MCF 10A (cell line): ENCODE measurements around the gene ABLIM3. TPM values are rescaled to one million over a fixed set of nuclear protein-coding genes. Genes with fewer than 3 reads are reported as not detected.
A peak's percentile ranks its signal among the peaks of the same experiment; 100 is the strongest.

Experiments
- BruUV-seq: library from RNA; stranded (reverse); fragments of 400-500 nt; replicated peaks from 2 replicates; lab custom pipeline; 2021; lab: Mats Ljungman, UMichigan
- CTCF ChIA-PET: fragments of 300-600 bp; sonication (Branson Sonifier 250); formaldehyde crosslinking; extraction: SDS; loops from one replicate; lab custom pipeline; 2021; ENCODE audit warnings: antibody characterized with exemption, inconsistent platforms; lab: Yijun Ruan, JAX
- POLR2A ChIA-PET: fragments of 300-600, 350-650 bp; sonication (Branson Sonifier 250); formaldehyde crosslinking; extraction: SDS; loops from one replicate; lab custom pipeline; 2020; ENCODE audit warnings: antibody characterized with exemption, inconsistent platforms; lab: Yijun Ruan, JAX
- DNase-seq: peaks from one replicate; pipeline ENCODE4 v3.0.0-alpha.2; 2018; ENCODE audit not compliant: unreplicated experiment
- H3K27ac Mint-ChIP-seq: one replicate; pipeline ENCODE4 v1.8.0; 2022; ENCODE audit warnings: mild to moderate bottlenecking, low read depth, mixed read lengths; ENCODE audit not compliant: unreplicated experiment
- H3K27me3 Mint-ChIP-seq: one replicate; pipeline ENCODE4 v1.8.0; 2022; ENCODE audit warnings: mixed read lengths; ENCODE audit not compliant: insufficient read depth, unreplicated experiment
- H3K36me3 Mint-ChIP-seq: one replicate; pipeline ENCODE4 v1.8.0; 2022; ENCODE audit warnings: mild to moderate bottlenecking, moderate library complexity, mixed read lengths; ENCODE audit not compliant: insufficient read depth, unreplicated experiment
- H3K4me1 Mint-ChIP-seq: one replicate; pipeline ENCODE4 v1.8.0; 2022; ENCODE audit warnings: mixed read lengths; ENCODE audit not compliant: insufficient read depth, unreplicated experiment
- H3K4me3 Mint-ChIP-seq: one replicate; pipeline ENCODE4 v1.8.0; 2022; ENCODE audit warnings: mild to moderate bottlenecking, moderate library complexity, mixed read lengths; ENCODE audit not compliant: unreplicated experiment
- H3K9me3 Mint-ChIP-seq: one replicate; pipeline ENCODE4 v1.8.0; 2022; ENCODE audit warnings: mixed read lengths; ENCODE audit not compliant: unreplicated experiment
- CTCF ChIP-seq: fragments of 200-600 bp; IDR thresholded peaks from one replicate; pipeline ENCODE4 v1.8.0; 2022; ENCODE audit warnings: antibody characterized with exemption, mild to moderate bottlenecking; ENCODE audit not compliant: unreplicated experiment
- intact Hi-C: fragments of 100-400 bp; cut with micrococcal nuclease; formaldehyde crosslinking; loops from 2 replicates; pipeline ENCODE4 v1.14.1; 2022
- total RNA-seq: library from RNA; stranded (reverse); gene quantifications from 2 replicates; pipeline ENCODE4 v1.2.3, GENCODE V29; 2022

ABLIM3 gene
- total RNA-seq, 1 experiment from 2014 or later = 168 TPM

DNA sequence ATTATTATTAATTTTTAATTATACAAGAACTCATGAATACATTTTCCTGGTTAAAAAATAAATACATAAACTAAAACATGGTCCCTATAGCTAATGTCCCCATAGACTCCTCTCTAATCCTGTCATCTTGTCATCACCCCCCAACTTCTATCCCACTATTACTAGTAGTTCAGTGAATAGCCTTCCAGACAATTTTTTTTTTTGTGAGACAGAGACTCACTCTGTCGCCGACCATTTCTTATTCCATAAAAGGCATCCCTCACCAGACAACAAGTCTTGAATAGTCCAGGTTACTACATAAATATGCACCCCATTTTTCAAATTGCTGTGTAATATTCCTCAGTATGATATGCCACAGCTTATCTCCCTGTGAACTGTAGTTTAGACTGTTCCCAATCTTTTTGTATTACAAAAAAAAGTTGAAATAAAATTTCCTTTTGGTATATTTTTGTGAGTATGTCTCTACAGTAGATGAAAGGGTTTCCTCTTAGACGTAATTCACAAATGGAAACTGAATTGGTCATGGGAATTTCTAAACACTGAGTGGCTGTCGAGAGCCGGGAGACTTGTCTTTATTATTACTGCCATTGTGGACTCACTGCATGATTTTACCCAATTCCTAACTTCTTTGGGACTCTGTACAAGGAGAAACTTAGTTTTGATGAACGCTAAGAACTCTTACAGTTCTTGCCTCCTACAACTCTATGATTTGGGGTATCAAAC, 6.4 kb upstream of the ABLIM3 start:
- peak overlapping the region; percentile 88 for H3K27ac Mint-ChIP-seq

DNA sequence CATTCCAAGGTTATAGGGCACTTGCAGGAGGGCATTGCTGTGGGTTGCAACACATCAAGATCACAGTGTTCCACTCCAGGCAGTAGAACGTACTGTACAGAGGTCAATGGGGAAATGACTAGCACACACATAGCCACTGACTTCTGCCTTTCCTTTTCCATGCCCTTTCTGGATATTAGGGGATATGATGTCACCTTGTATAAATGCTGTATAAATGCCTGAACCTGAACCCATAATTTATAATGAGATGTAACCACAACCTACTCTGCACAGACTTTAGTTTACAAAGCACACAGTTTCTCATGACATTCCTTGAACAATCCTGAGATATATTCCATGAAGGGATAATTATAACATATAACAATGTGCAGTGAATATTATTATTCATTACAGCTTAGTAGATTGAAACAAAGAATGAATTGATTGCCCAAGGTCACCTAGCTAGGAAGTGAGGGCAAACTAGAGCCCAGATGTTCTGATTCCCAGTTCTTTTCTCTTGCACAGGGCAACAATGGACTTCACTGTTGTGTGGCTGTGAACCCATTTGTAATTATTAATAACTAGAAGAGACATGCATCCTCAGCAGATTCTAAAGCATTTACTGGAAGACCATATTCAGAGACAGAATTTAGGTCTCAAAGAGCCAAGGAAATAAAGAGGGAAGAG, 5.6 kb upstream of the ABLIM3 start:
- peaks cover 65% of the 10 kb centered on the region for H3K4me1 Mint-ChIP-seq
- intact Hi-C loops = no loop called here
- no peak overlapping the region for H3K4me3 Mint-ChIP-seq
- BruUV-seq = TSS peak; percentile 93
- peak; percentile 77 for DNase-seq
- no peak for TF ChIP-seq CTCF
- H3K9me3 Mint-ChIP-seq = no peaks in the 10 kb centered on the region
- CTCF ChIA-PET = interaction anchor here (0.8 to 18.5 kb wide), 10 partner anchors 10 to 298 kb away, joined by 3 to 426 read pairs (median 5); no protein-coding TSS in a partner anchor
- H3K27ac Mint-ChIP-seq = peak overlapping the region; percentile 88
- H3K36me3 Mint-ChIP-seq = no peaks in the 10 kb centered on the region
- H3K27me3 Mint-ChIP-seq = no peaks in the 10 kb centered on the region
- POLR2A ChIA-PET = interaction anchor here (0.5 to 8.6 kb wide), 12 partner anchors 6 to 307 kb away, joined by 3 to 114 read pairs (median 4); partner anchors contain the start of gene ABLIM3

More for the DNA sequence above, 6.4 kb upstream of the ABLIM3 start:
- H3K36me3 Mint-ChIP-seq = no peaks in the 10 kb centered on the region
- ChIA-PET POLR2A (interaction anchor here (0.6 to 8.6 kb wide), 13 partner anchors 7 to 325 kb away, joined by 3 to 114 read pairs (median 4); partner anchors contain the start of gene ABLIM3), CTCF (interaction anchor here (0.6 to 18.5 kb wide), 12 partner anchors 9 to 338 kb away, joined by 3 to 426 read pairs (median 3); no protein-coding TSS in a partner anchor)
- DNase-seq = no peak
- TF ChIP-seq CTCF = no peak
- H3K4me3 Mint-ChIP-seq = no peak overlapping the region
- H3K4me1 Mint-ChIP-seq = peaks cover 65% of the 10 kb centered on the region
- BruUV-seq = TSS peak; percentile 65
- no peaks in the 10 kb centered on the region for H3K27me3 Mint-ChIP-seq
- H3K9me3 Mint-ChIP-seq = no peaks in the 10 kb centered on the region
- intact Hi-C loops = loop anchor here (5.0 kb wide), 1 partner anchor 427 kb away; no protein-coding TSS in a partner anchor

DNA sequence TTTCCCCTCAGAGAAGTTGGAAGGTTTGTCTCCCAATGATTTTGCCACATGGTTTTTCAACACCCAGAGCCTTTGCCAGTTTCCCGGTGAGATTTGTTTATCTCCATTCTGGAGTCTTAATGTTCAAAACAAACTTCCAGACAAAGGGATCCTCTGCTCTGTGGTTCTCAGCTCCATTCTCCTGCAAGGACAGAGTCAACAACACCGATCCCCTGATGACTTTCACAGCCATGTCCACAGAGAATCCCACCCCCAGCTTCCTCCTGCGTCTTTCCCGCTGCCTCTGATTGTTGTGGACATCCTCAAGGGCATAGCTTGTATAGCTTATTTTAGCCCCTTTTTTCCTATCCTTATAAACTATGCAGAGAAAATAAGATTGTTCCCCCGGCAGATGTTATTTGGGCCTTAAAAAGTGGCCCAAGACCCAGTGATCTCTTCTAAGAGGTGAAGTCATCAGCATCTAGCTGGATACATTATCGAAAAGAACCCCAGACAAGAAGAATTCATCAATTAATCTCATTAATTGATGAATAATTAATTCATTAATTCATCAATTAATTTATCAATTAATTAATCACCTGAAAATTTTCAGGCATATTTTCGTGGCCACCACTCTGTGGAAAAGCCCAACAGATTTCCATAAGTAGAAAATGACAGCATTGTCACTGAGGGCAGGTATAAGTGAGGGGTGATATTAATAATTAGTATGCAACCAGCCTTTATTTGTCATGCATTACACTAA, 2.9 kb upstream of the ABLIM3 start:
- CTCF ChIA-PET = interaction anchor here (0.5 to 18.5 kb wide), 14 partner anchors 7 to 690 kb away, joined by 3 to 426 read pairs (median 3); partner anchors contain the start of gene ARHGEF37

More for the DNA sequence above, 2.9 kb upstream of the ABLIM3 start:
- POLR2A ChIA-PET = interaction anchor here (0.5 to 7.4 kb wide), 3 partner anchors 6 to 413 kb away, joined by 3 to 114 read pairs (median 4); no protein-coding TSS in a partner anchor
- no peak for TF ChIP-seq CTCF
- intact Hi-C loops = no loop called here
- Mint-ChIP-seq H3K36me3 (no peaks in the 10 kb centered on the region), H3K4me1 (peaks cover 57% of the 10 kb centered on the region), H3K27me3 (no peaks in the 10 kb centered on the region), H3K9me3 (no peaks in the 10 kb centered on the region), H3K27ac (peak overlapping the region; percentile 88), H3K4me3 (no peak overlapping the region)
- no TSS peak for BruUV-seq
- no peak for DNase-seq
